Glomerular endothelial cell (primary cell): ENCODE measurements around the gene SEMA7A. TPM values are rescaled to one million over a fixed set of nuclear protein-coding genes. Genes with fewer than 3 reads are reported as not detected.
A peak's percentile ranks its signal among the peaks of the same experiment; 100 is the strongest.
"Not testable (repeated sequence)": the region's sequence is repeated elsewhere in the genome, so short reads cannot be mapped to it uniquely, and the experiment has no call there.

Experiments
- DNase-seq: peaks from one replicate; pipeline ENCODE4 v3.0.0-alpha.2; 2011; ENCODE audit warnings: low read depth, low spot score; ENCODE audit errors: extremely low read depth
- total RNA-seq: library from RNA; depleted of rRNA; stranded (reverse); fragments of >200 nt; gene quantifications from 2 replicates; pipeline ENCODE4 v1.2.3, GENCODE V29; 2015

SEMA7A gene
- total RNA-seq, 1 donor from 2014 or later = 15.3 TPM

DNA sequence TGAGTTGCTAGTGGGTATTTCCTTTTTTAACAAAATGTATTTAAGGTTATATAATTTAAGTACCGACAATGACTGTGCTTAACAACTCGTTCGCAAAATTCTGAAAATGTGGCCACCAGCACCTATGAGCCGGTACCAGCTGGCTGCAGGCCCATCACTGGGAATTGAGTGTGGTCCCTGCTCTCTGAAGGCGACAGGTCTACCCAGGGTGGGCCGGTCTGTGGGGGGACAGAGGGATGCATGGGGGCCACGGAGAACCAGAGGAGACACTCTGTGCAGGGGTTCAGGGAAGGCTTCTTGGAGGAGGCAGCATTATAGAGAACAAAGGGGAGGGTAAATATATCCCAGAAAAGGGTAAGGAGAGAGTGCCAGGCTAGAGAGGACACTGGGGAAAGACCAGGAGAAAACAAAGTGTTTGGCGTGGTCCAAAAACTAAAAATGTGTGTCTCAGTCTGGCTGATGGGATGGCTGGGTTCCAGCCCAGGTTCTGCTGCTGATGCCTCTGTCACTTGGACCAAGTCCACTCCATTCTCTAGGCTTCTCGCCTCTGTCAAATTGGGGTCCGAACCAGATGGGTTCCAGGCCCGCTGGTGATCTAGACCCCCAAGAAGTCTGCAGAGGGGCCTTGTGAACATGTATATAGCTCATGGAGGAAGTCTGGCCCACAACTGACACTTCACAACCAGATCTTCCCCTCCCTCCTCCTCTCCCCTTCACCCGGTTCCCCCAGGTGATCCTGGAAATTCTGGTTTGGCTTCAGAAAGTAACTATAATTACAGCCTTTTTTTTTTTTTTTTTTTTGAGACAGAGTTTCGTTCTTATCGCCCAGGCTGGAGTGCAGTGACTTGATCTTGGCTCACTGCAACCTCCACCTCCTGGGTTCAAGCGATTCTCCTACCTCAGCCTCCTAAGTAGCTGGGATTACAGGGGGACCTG is 55.7 kb downstream of the SEMA7A start:
- DNase-seq = no peak

DNA sequence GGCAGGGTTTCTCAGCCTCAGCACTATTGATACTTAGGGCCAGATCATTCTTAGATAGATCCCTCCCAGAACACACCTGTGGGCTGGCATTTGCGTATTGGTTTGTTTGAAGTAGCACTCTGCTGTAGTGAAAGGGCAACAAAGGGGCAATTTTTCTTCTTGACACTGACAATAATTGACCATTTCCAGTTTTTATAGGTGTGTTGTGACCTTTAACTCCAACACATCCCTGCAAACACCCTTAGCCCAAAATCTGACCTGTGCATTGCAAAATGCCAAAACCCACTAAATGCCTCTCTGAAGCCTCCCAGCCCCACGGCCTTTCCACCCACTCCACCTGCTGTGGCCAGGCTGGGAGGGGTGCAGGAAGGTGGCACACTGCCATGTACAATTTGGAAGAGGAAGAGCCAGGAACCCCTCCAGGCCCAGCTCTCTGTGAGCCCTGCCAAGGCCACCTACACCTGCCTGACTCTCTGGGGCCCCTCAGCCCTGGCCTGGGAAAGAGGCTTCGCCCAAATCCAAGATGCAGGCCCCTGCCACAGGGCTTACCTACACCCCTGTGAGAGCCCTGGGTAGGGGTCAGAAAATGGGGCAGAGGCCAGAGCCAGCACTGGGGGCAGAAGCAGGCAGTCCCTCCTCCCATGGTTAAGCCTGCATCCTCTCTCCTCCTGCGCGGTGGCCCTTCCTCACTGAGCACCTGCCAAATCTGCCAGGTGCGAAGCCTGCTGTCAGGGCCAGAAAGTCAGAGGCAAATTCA is 56.8 kb downstream of the SEMA7A start:
- DNase-seq = no peak

DNA sequence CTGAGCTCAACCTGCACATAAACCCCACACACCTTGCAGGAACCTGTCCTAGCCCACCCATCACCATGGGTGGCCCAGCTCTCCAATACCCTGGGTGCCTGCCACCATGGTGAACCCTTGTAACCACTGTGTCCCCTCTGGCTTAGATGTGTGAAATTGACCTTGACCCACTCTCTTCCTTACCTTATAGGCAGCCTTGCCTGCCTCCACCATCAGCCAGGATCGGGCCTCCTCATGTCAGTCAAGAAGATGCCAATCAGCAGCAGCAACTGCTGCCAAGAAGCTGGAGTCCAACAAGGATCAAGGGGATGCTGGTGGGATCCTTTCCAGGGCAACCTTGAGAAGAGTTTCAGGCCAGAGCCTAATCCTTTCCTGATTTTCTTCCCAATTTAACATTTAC is 57.5 kb downstream of the SEMA7A start:
- DNase-seq = no peak

DNA sequence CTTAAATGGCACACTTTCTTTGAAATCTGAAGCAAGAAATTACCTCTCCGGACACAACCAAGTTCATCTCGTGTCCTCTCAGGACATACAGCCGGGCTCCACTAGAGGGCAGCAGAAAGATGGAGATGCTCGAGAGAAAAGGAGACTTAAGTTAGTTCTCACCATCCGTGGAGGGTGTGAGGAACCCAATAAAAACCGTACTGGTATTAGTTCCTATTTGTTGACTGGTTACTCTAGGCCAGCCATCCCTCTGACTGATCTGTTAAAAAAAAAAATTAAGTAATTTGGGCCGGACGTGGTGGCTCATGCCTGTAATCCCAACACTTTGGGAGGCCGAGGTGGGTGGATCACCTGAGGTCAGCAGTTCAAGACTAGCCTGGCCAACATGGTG is 58.5 kb downstream of the SEMA7A start:
- DNase-seq = peak; percentile 65

DNA sequence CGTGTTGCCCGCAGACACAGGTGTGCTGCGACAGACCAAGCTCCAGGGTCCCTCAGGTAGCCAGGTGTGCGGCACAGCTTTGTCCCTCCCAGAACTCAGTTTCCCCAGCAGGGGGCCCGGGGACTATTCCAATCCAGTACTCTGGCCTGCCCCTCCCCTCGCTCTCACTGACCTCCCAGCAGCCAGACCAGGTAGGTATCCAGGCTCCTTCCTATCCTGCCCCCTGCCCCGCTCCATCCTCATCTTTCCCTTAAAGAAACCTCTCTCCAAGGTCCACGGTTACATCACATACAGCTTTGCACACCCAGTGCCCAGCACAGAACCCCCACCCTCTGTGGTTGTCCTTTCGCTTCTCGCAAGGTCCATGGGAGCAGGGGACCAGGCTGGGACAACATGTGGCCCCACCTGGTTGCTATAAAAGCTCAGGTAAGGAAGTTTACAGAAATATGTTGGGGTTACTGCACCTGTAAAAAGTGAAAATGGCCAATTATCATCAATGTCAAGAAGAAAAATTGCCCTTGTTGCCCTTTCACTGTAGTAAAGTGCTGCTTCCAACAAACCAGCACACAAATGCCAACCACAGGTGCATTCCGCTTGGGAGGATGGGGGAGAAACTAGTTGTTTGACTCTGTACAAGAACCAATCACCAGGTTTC is 59.0 kb downstream of the SEMA7A start:
- no peak for DNase-seq

DNA sequence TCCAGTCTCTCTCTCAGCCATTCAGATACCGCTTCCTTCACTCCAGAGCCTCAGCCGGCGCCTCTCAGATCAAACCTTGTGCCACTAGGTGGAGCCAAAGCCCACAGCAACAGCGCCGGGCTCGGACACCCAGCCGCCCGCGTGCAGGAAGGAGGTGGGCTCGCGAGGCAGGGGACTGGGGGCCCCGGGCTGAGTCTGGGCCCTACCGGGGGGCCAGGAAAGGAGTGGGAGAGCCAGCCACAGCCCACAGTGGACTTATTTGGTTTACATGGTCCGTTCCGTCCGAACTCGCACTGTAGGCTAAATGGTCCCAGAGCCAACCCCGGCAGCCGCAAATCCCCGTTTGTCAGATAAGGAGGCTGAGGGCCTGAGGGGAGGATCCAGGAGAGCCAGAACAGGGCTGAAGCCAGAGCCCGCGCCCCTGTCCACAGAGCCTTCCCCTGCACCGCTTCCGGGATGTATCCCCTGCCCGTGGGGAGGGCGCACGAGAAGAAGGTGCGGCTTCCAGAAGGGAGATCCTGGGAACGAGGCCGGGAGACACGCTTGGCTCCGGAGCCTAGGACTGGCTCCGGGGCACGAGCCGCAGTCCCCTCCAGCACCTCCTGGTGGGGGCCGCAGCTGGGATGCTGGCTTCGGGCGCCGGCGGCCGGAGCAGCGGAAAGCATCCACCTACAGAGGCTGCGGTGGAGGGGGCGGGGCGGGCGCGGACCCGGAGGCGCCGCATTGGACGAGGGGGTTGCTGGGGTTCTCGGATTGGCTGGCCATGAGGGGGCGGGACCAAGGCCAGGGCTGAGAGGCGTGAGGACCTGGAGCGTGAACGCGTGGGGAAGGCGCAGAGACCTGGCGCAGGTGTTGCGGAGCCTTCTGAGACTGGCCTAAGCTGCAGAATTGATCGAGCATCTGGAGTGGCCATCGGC is 59.8 kb downstream of the SEMA7A start:
- no peak for DNase-seq

DNA sequence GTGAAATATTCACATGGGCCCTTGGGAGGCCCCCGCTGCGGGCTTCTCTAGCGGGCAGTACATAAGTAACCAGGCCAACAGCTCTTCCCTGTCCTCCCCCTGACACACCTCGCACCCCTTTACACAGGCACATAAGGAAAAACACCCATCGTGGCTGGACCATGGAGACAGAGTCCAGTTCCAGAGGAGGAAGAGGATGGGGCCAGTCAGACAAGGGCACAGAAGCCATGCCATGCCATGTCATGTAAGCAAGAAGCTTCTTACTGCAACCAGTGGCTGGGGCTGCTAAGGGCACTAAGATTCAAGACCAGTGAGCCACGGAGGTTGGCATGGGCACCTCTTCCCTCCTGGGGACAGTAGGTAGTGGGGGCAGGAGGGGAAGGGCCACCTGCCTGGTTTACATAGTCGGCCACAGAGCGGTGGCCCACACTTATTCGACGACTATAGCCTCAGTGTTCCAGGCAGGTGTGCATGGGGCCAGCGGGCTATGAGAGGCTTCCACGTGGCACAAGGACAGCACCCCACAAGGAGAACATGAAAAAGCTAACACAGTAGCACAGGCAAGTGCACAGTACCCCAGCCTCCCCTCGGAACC is 60.6 kb downstream of the SEMA7A start:
- no peak for DNase-seq

DNA sequence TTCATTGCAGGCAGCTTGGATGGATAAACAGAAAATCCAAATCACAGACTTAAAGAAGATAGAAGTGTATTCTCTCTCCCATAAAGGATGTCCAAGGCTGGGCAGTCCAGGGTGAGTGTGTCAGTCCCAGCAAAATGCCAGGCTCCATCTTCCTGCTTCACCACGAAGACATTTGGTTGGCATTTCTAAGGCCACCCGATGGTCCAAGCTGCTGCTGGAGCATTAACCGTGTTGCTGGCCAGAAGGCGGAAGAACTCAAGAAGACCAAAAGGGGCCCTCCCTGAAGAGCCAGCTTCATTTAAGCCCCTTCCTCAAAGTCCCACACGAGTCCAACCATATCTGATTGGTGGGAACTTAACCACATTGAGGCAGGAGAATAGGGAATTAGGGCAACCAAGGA is 63.3 kb downstream of the SEMA7A start:
- no peak for DNase-seq

DNA sequence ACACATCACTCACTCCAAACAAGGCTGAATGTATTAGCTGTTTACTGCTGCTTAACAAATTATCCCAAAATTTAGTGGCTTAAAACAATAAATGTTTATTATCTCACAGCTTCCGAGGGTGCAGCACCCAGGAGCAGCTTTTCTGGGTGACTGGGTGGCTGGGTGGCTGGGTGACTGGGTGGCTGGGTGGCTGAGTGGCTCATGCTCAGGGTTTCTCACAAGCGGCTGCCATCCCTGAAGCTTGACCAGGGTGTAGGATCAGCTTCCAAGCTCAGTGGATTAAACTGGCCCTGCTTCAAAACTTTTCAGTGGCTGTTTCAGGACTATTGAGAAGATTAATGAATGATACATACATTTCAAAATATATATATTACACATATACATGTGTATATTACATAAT is 64.0 kb downstream of the SEMA7A start:
- no peak for DNase-seq

DNA sequence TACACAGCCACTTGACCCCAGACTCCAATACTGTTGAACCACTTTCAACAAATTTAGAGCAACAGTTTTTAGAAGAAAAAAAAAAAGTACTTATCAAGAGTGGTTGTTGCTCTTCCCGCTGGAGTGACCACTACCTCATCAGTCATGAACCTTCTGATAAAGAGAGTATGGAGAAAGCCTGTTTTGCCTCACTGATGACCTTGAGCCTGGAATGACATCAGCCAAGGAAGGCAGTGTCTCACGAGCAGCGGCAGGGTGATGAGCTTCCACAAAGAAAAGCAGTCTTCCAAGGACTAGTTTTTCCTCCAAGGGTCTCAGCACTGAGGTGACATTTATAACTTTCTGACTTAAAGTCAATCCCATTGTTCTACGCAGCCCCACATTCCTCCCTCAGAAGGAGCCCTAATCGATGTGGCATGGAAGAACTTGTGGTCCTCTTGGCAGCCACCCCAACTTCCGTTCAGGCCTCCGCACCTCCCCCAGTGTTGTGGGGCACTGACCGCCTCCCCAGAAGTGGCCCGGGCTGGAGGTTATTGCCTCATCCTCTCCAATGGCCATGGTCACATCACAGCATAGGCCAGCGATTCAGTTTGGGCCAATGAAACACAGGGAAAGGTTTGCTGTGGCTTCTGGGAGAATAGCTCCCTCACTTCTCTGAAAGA is 64.5 kb downstream of the SEMA7A start:
- DNase-seq = no peak

DNA sequence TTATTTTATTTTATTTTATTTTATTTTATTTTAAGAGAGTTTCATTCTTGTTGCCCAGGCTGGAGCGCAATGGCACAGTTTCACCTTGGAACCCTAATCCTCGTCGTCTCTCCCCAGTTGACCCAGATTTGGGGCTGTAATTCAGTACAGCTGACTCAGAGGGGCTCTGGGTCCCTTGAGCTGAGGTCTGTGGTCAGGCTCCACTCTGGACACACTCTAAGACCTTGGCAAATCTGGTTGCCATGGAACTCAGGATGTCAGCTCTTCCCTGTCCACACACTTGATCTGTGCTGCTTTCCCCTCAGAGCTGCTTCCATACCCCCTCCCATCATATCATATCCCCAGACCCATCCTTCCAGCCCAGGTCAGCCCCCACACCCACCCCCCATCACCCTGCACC is 65.6 kb downstream of the SEMA7A start:
- DNase-seq = no peak

DNA sequence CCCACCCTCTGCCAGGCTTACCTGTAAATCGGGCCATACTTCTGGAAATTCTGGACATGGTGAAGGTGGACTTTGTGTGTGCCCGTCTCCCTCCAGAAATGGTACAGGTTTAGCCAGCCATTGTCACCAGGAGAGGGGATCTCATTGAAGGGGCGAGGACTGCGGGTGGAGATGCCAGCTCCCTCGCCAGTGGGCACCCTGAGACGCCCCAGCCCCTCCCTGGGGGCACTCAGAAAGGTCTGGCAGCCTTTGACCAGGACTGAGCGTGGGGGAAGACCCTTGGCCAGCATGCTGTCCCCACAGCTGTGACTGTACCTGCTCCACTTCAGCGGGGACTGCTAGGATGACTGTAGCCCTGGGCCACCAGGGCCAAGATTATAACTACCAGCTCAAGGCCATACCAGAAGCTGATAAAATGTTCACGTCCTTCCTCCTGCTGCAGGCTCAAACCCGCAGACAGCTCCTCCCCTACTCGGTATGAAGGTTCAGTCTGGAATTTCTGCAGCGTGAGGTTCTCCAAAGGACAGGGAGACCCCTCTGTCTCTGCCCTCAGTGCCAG is 66.4 kb downstream of the SEMA7A start, which contains the start of gene CYP11A1:
CYP11A1 (minus strand) TSS at position 351 of the 559 bp plus-strand sequence; CDS start at position 290, 61 bp downstream.
- DNase-seq = no peak

DNA sequence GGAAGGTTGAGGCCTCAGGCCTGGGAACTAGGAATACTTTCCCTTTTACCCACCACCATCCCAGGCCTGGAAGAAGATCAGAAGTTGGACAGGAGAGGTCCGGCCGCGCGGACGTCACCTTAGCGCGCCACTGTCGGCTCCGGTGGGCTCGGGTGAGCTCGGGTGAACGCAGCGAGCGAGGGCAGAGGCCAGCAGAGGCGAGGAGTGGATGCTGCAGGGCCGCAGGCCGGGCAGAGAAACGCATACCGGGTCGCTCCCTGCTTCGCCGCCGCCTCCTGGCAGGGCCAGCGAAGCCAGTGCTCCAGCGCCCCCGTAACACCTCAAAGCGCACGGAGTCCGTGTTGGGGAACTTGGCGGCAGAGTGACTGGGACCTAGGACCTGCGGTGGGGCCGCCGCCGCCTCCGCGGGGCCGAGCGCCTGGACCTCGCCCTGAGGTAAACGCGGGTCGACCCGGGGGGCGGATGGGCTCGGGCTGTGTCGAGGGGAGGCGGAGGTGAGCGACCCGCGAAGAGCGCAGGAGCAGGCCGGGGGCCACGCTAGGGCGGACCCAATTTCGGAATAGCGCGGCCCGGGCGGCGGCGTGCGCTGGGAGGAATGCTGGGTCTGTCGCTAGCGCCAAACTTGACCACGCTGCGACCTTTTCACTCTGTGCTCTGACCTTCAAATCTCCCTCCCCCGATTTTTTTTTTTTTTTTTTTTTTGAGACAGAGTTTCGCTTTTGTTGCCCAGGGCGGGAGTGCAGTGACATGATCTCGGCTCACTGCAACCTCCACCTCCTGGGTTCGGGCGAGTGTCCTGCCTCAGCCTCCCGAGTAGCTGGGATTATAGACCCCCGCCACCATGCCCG is 67.9 kb downstream of the SEMA7A start:
- DNase-seq = no peak

DNA sequence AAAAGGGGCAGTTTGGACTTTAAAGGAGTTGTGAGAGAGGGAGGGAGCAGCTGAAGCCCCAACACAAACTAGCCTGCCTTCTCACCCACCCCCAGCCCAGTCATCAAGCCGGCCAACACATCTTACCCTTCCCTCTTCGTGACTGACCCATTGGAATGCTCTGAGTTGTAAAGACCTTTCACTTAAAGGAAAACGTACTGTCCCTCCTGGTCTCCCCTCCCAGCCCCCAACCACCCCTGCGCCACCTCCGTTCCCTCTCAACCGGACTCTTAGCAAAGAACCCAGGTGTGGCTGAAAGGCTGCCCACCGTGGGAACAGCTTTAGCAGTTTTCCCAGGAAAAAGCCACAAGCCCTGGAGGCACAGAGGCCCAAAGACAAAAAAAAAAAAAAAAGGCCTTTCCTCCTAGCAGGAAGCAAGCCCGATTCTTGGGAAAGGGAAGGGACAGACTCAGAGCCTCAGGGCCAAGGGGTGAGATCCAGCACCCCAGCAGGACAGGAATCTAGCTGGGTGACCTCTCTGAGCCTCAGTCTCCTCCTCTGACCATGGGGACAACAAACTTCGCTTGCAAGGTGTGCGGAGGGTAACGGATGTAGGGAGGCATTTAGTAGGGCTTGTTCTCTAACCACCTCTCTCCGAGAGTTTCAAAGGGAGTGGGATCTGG is 68.7 kb downstream of the SEMA7A start:
- no peak for DNase-seq

DNA sequence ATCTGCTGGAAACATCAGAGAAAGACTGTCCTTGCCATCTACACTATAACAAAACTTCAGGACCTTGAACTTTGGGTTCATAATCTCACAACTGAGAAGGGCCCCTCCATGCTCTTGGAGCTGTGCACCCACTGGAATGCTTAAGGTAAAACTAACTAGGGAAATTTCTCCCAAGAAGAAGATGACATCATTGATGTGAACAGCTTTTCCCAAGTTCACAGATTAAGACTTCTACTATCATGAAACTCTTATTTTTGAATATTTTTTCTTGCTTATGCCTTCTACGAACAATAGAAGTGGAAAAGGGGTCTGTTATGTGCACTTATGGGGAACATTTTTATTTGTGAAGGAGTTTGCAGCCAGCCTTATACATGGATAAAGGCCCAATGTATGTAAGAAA is 71.3 kb downstream of the SEMA7A start:
- no peak for DNase-seq

DNA sequence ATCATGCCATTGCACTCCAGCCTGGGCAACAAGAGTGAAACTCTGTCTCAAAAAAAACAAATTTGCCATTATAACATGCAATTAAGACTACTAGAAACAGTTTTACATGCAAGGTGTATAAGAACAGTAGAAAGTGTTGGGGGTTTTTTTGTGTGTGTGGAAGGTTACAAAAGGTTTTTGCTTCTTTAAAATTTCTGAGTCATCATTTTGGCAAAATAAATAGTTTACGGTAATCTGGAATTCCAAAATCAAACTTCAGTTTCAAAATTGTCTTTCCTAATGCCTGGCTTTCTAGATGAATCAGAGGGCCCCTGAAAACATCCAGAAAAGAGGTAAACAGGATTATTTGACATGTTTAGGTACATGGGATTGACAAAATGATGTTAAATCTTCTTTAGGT is 72.9 kb downstream of the SEMA7A start:
- not testable (repeated sequence) for DNase-seq

DNA sequence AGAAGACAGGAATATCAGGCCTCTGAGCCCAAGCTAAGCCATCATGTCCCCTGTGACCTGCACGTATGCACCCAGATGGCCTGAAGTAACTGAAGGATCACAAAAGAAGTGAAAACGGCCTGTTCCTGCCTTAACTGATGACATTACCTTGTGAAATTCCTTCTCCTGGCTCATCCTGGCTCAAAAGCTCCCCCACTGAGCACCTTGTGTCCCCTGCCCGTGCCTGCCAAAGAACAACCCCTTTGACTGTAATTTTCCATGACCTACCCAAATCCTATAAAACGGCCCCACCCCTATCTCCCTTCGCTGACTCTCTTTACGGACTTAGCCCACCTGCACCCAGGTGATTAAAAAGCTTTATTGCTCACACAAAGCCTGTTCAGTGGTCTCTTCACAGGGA is 74.4 kb downstream of the SEMA7A start:
- not testable (repeated sequence) for DNase-seq
